HCT116 (cell line): Measurements from ENCODE around the gene CCSER1. TPM values are rescaled to one million over a fixed set of nuclear protein-coding genes. Genes with fewer than 3 reads are reported as not detected.

Experiments used
- ATAC-seq: fragments of 200-7000 bp; cut with Tn5 transposase; 2 replicates; pipeline ENCODE4 v1.9.1; 2020; ENCODE audit warnings: mild to moderate bottlenecking, moderate library complexity
- BruUV-seq: library from RNA; stranded (reverse); fragments of 400-500 nt; replicated peaks from 2 replicates; lab custom pipeline; 2021; lab: Mats Ljungman, UMichigan
- CTCF ChIA-PET: fragments of 300-600 bp; sonication (Branson Sonifier 250); formaldehyde crosslinking; loops from one replicate; lab custom pipeline; 2021; ENCODE audit warnings: antibody characterized with exemption; lab: Charles Lee
- POLR2A ChIA-PET: fragments of 300-600, 350-600 bp; sonication (Branson Sonifier 250); formaldehyde crosslinking; loops from one replicate; lab custom pipeline; 2021; ENCODE audit warnings: antibody characterized with exemption; lab: Charles Lee
- RAD21 ChIA-PET, 2 experiments: fragments of 300-600 bp; sonication (Branson Sonifier 250); formaldehyde crosslinking; loops; one replicate each; lab custom pipeline; 2023; ENCODE audit warnings: low total read pairs in 2 of 2; ENCODE audit not compliant: uncharacterized antibody in 2 of 2, unreplicated experiment in 2 of 2, low non-redundant PET in 1 of 2; lab: Charles Lee
- DNase-seq: peaks from one replicate; pipeline ENCODE4 v3.0.0-alpha.2; 2010; ENCODE audit warnings: low read depth, low spot score
- H2AFZ ChIP-seq: fragments of 200-600 bp; shearing (Covaris generic), sonication (generic); 2 replicates; pipeline ENCODE4 v1.6.1; 2017; ENCODE audit warnings: low read depth, mixed run types, mixed read lengths, antibody characterized with exemption, low read length; ENCODE audit not compliant: poor library complexity, severe bottlenecking
- H3K27ac ChIP-seq: 2 replicates; pipeline ENCODE4 v1.5.1; 2012; ENCODE audit warnings: low read depth, low read length
- H3K27me3 ChIP-seq: fragments of 200-600 bp; sonication (generic); 2 replicates; pipeline ENCODE4 v1.6.1; 2016; ENCODE audit warnings: mixed run types, low read length, mixed read lengths; ENCODE audit not compliant: insufficient read depth
- H3K36me3 ChIP-seq, 2 experiments: fragments of 200-500 bp in 1 of 2; fragments of 200-600 bp in 1 of 2; sonication (Bioruptor generic) in 1 of 2; sonication (generic) in 1 of 2; 2 replicates each; pipeline versions ENCODE4 v1.5.1 to v1.6.1; 2014 to 2016; ENCODE audit warnings: low read length in 2 of 2, inconsistent platforms in 1 of 2, mixed read lengths in 1 of 2, mixed run types in 1 of 2; ENCODE audit not compliant: insufficient read depth in 2 of 2, control insufficient read depth in 1 of 2
- H3K4me1 ChIP-seq, 2 experiments: fragments of 200-600 bp in 1 of 2; sonication (generic) in 1 of 2; 2 replicates each; pipeline versions ENCODE4 v1.5.1 to v1.6.1; 2012 to 2017; ENCODE audit warnings: low read length in 2 of 2, inconsistent platforms in 1 of 2, mild to moderate bottlenecking in 1 of 2, mixed read lengths in 1 of 2, mixed run types in 1 of 2, moderate library complexity in 1 of 2; ENCODE audit not compliant: insufficient read depth in 2 of 2, control insufficient read depth in 1 of 2
- H3K4me2 ChIP-seq: fragments of 200-600 bp; sonication (generic); 2 replicates; pipeline ENCODE4 v1.6.1; 2017; ENCODE audit warnings: mixed run types, low read length, mixed read lengths
- H3K4me3 ChIP-seq, 2 experiments: fragments of 200-600 bp in 1 of 2; sonication (generic) in 1 of 2; replicated peaks in 1 of 2; 2 replicates each; pipeline ENCODE4 v1.5.1; 2011 to 2016; ENCODE audit warnings: low read length in 2 of 2, control low read depth in 1 of 2, low read depth in 1 of 2, mild to moderate bottlenecking in 1 of 2, mixed read lengths in 1 of 2, mixed run types in 1 of 2
- H3K79me2 ChIP-seq: fragments of 200-600 bp; sonication (generic); 2 replicates; pipeline ENCODE4 v1.6.1; 2017; ENCODE audit warnings: mild to moderate bottlenecking, mixed run types, low read length, moderate library complexity, mixed read lengths; ENCODE audit not compliant: insufficient read depth
- H3K9ac ChIP-seq: fragments of 200-600 bp; sonication (generic); 2 replicates; pipeline ENCODE4 v1.6.1; 2016; ENCODE audit warnings: low read length, mixed read lengths
- H3K9me2 ChIP-seq: fragments of 200-600 bp; sonication (generic), shearing (Covaris generic); 2 replicates; pipeline ENCODE4 v1.6.1; 2017; ENCODE audit warnings: mixed run types, mild to moderate bottlenecking, moderate library complexity; ENCODE audit not compliant: insufficient read depth
- H3K9me3 ChIP-seq, 2 experiments: fragments of 200-500 bp in 1 of 2; fragments of 200-600 bp in 1 of 2; sonication (Bioruptor generic) in 1 of 2; sonication (generic) in 1 of 2; 2 replicates each; pipeline ENCODE4 v1.6.1; 2014 to 2017; ENCODE audit warnings: low read length in 2 of 2, mixed read lengths in 2 of 2, inconsistent platforms in 1 of 2, low read depth in 1 of 2, mild to moderate bottlenecking in 1 of 2, mixed run types in 1 of 2, moderate library complexity in 1 of 2; ENCODE audit not compliant: control insufficient read depth in 1 of 2, insufficient read depth in 1 of 2
- H4K20me1 ChIP-seq: fragments of 200-600 bp; sonication (generic), shearing (Covaris generic); 2 replicates; pipeline ENCODE4 v1.6.1; 2017; ENCODE audit warnings: mixed run types, mild to moderate bottlenecking, moderate library complexity; ENCODE audit not compliant: insufficient read depth
- EZH2 ChIP-seq: fragments of 200-600 bp; sonication (generic); IDR thresholded peaks from 2 replicates; pipeline ENCODE4 v1.6.1; 2017; ENCODE audit warnings: antibody characterized with exemption, mixed run types
- EZH2phosphoT487 ChIP-seq: fragments of 200-600 bp; IDR thresholded peaks from 2 replicates; pipeline ENCODE4 v1.6.1; 2018; ENCODE audit warnings: antibody characterized with exemption, borderline replicate concordance
- JUND ChIP-seq: IDR thresholded peaks from 2 replicates; pipeline ENCODE4 v1.6.1; 2012
- MAX ChIP-seq: IDR thresholded peaks from 2 replicates; pipeline ENCODE4 v1.6.1; 2012
- POLR2A ChIP-seq: IDR thresholded peaks from 2 replicates; pipeline ENCODE4 v1.7.0; 2011; ENCODE audit warnings: borderline replicate concordance; ENCODE audit not compliant: insufficient read depth, insufficient read length; ENCODE audit errors: extremely low read depth
- POLR2AphosphoS5 ChIP-seq: IDR thresholded peaks from 2 replicates; pipeline ENCODE4 v1.6.1; 2011; ENCODE audit warnings: mild to moderate bottlenecking, low read depth, low read length, moderate library complexity
- RAD21 ChIP-seq: IDR thresholded peaks from 2 replicates; pipeline ENCODE4 v1.6.1; 2012; ENCODE audit warnings: low read depth, mild to moderate bottlenecking
- SP1 ChIP-seq: IDR thresholded peaks from 2 replicates; pipeline ENCODE4 v1.6.1; 2012; ENCODE audit warnings: low read depth
- SRF ChIP-seq: IDR thresholded peaks from 2 replicates; pipeline ENCODE4 v1.6.1; 2012; ENCODE audit warnings: low read depth
- YY1 ChIP-seq: IDR thresholded peaks from 2 replicates; pipeline ENCODE4 v1.6.1; 2011; ENCODE audit warnings: low read length, low read depth, moderate library complexity, mild to moderate bottlenecking; ENCODE audit not compliant: insufficient replicate concordance; ENCODE audit errors: extremely low read depth
- ZBTB33 ChIP-seq: IDR thresholded peaks from 2 replicates; pipeline ENCODE4 v1.6.1; 2011; ENCODE audit warnings: mild to moderate bottlenecking, low read length, moderate library complexity; ENCODE audit not compliant: insufficient replicate concordance; ENCODE audit errors: extremely low read depth
- ZFX ChIP-seq: fragments of 450-650 bp; IDR thresholded peaks from 2 replicates; pipeline ENCODE4 v1.6.1; 2017
- ZNF274 ChIP-seq: fragments of 200-500 bp; sonication (Bioruptor generic); IDR thresholded peaks from 2 replicates; pipeline ENCODE4 v1.6.1; 2014; ENCODE audit warnings: mild to moderate bottlenecking, low read depth, low read length, inconsistent platforms
- intact Hi-C: fragments of 100-400 bp; cut with micrococcal nuclease; formaldehyde crosslinking; loops from 2 replicates; pipeline ENCODE4 v1.10.0; 2022
- total RNA-seq: library from RNA; stranded (reverse); gene quantifications from one replicate; pipeline ENCODE4 v1.2.1, GENCODE V29; 2021; ENCODE audit not compliant: unreplicated experiment
- TF ChIP-seq, protein P1 (sequence below): IDR thresholded peaks from 2 replicates; pipeline ENCODE4 v1.6.1; 2012; ENCODE audit warnings: low read depth
- TF ChIP-seq, protein P2 (sequence below): IDR thresholded peaks from 2 replicates; pipeline ENCODE4 v1.6.1; 2012

The CCSER1 gene
- total RNA-seq, 1 experiment from 2014 or later: 6.7 TPM

DNA sequence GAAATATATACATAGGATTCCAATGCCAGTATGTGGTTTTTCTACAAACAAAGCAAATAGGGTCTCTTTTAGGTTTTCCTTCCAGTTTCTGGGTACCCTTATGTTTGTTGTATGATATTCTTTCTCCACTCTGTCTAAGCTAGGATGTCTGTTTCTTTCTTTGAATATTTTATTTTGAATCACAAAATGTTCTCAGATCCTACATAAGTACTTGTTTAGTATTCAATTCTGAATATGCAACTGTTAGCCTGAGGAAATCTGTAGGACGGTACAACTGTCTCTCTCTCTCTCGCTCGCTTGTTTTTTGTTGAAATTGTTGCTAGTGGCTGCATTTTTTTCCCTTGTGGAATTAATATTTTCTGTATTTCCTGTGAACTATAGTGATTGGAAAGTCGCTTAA, 163.2 kb downstream of the CCSER1 start:
- no peak for TF ChIP-seq EZH2
- TF ChIP-seq EZH2phosphoT487: no peak
- TF ChIP-seq, protein P1, sequence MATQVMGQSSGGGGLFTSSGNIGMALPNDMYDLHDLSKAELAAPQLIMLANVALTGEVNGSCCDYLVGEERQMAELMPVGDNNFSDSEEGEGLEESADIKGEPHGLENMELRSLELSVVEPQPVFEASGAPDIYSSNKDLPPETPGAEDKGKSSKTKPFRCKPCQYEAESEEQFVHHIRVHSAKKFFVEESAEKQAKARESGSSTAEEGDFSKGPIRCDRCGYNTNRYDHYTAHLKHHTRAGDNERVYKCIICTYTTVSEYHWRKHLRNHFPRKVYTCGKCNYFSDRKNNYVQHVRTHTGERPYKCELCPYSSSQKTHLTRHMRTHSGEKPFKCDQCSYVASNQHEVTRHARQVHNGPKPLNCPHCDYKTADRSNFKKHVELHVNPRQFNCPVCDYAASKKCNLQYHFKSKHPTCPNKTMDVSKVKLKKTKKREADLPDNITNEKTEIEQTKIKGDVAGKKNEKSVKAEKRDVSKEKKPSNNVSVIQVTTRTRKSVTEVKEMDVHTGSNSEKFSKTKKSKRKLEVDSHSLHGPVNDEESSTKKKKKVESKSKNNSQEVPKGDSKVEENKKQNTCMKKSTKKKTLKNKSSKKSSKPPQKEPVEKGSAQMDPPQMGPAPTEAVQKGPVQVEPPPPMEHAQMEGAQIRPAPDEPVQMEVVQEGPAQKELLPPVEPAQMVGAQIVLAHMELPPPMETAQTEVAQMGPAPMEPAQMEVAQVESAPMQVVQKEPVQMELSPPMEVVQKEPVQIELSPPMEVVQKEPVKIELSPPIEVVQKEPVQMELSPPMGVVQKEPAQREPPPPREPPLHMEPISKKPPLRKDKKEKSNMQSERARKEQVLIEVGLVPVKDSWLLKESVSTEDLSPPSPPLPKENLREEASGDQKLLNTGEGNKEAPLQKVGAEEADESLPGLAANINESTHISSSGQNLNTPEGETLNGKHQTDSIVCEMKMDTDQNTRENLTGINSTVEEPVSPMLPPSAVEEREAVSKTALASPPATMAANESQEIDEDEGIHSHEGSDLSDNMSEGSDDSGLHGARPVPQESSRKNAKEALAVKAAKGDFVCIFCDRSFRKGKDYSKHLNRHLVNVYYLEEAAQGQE: no peak
- TF ChIP-seq ZFX: no peak
- no peak for TF ChIP-seq YY1
- no peak for TF ChIP-seq ZNF274
- TF ChIP-seq SRF: no peak
- TF ChIP-seq, protein P2, sequence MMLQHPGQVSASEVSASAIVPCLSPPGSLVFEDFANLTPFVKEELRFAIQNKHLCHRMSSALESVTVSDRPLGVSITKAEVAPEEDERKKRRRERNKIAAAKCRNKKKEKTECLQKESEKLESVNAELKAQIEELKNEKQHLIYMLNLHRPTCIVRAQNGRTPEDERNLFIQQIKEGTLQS: no peak
- no peak for TF ChIP-seq POLR2A
- TF ChIP-seq POLR2AphosphoS5: no peak
- TF ChIP-seq RAD21: no peak
- TF ChIP-seq SP1: no peak
- TF ChIP-seq JUND: no peak
- TF ChIP-seq ZBTB33: no peak
- no peak for TF ChIP-seq MAX
- no peaks in the 10 kb centered on the region for H3K9me3 ChIP-seq
- no peak overlapping the region for H2AFZ ChIP-seq
- H3K9ac ChIP-seq: no peak overlapping the region
- no peak overlapping the region for H3K4me3 ChIP-seq
- ATAC-seq (no peak), DNase-seq (no peak)
- H4K20me1 ChIP-seq: no peaks in the 10 kb centered on the region
- H3K27me3 ChIP-seq: no peaks in the 10 kb centered on the region
- H3K79me2 ChIP-seq: no peaks in the 10 kb centered on the region
- intact Hi-C loops: no loop called here
- RAD21 ChIA-PET: no interaction called here
- no TSS peak for BruUV-seq
- H3K27ac ChIP-seq: no peak overlapping the region
- no peaks in the 10 kb centered on the region for H3K4me1 ChIP-seq
- H3K9me2 ChIP-seq: no peaks in the 10 kb centered on the region
- CTCF ChIA-PET: no interaction called here
- POLR2A ChIA-PET: no interaction called here
- no peaks in the 10 kb centered on the region for H3K36me3 ChIP-seq
- no peak overlapping the region for H3K4me2 ChIP-seq
